Ovary (tissue), 9 donors: ENCODE measurements around the gene SCAPER. TPM values are rescaled to one million over a fixed set of nuclear protein-coding genes. Genes with fewer than 3 reads are reported as not detected.
"Not testable (repeated sequence)": the region's sequence is repeated elsewhere in the genome, so short reads cannot be mapped to it uniquely, and the experiment has no call there.

ENCODE experiments used
- DNase-seq, 5 donors: peaks; one replicate each; pipeline ENCODE4 v3.0.0-alpha.2; 2019 to 2020
- H3K27ac ChIP-seq, 2 donors: fragments of 200-600 bp; one replicate each; pipeline versions ENCODE4 v1.5.1 to v1.8.0; 2019 to 2022
- H3K27me3 ChIP-seq: fragments of 200-600 bp; one replicate; pipeline ENCODE4 v1.8.0; 2022
- H3K36me3 ChIP-seq: fragments of 200-600 bp; sonication (generic); one replicate; pipeline ENCODE4 v1.5.1; 2019
- H3K4me1 ChIP-seq: one replicate; pipeline ENCODE4 v1.8.1; 2013; ENCODE audit warnings: mild to moderate bottlenecking, moderate library complexity; ENCODE audit not compliant: insufficient read depth
- H3K4me3 ChIP-seq: fragments of 200-600 bp; sonication (generic); one replicate; pipeline ENCODE4 v1.5.1; 2017
- H3K9me3 ChIP-seq, 2 donors: fragments of 200-600 bp in 1 of 2; sonication (generic) in 1 of 2; one replicate each; pipeline versions ENCODE4 v1.5.1 to v1.8.1; 2013 to 2019; ENCODE audit warnings: mild to moderate bottlenecking in 1 of 2, moderate library complexity in 1 of 2
- CTCF ChIP-seq, 3 donors: fragments of 450-650 bp in 2 of 3; fragments of 200-600 bp in 1 of 3; IDR thresholded peaks; one replicate each; pipeline versions ENCODE4 v1.5.1 to v1.8.0; 2016 to 2022; ENCODE audit warnings: antibody characterized with exemption in 3 of 3, mild to moderate bottlenecking in 1 of 3
- EP300 ChIP-seq: sonication (generic); formaldehyde crosslinking; IDR thresholded peaks from one replicate; pipeline ENCODE4 v1.6.1; 2017; ENCODE audit warnings: antibody characterized with exemption
- POLR2A ChIP-seq: fragments of 450-650 bp; IDR thresholded peaks from one replicate; pipeline ENCODE4 v1.6.1; 2017; ENCODE audit warnings: antibody characterized with exemption, mild to moderate bottlenecking, moderate library complexity
- WGBS, 3 donors: extraction: QIAGEN DNeasy Blood & Tissue Kit in 1 of 3; methylation state at CpG; one replicate each; pipeline versions ENCODE4 v1.1.5 to v1.1.7; 2013 to 2017; 5-methylcytosine and 5-hydroxymethylcytosine counted together
- intact Hi-C, 4 donors: fragments of 100-400 bp; cut with DNase I; formaldehyde crosslinking; loops; one replicate each; pipeline versions ENCODE4 v1.11.0 to v1.15.1; 2022 to 2023
- polyA plus RNA-seq, 2 donors: library from polyadenylated mRNA; stranded (reverse); fragments of 200-250 nt in 1 of 2; fragments of 350-450 nt in 1 of 2; fragmentation: Illumina TruSeq in 1 of 2; extraction: RNeasy Lipid Tissue Mini Kit (QIAGEN cat#74804) in 1 of 2; gene quantifications; one replicate each; pipeline ENCODE4 v1.2.3, GENCODE V29; 2013 to 2014
- total RNA-seq, 7 donors: library from RNA; depleted of rRNA in 2 of 7; stranded (reverse); fragments of >200 nt in 2 of 7; fragmentation: NEBNext Ultra II Directional in 3 of 7; extraction: Animal tissue kit (Norgen Biotek cat#: 25700) in 3 of 7; gene quantifications; one replicate each; pipeline versions ENCODE4 v1.1.0 to v1.2.4, GENCODE V29; 2016 to 2023
- donor health status: DM: no; HTN: no; CAD: no; lungs with moderate emphysema.
- donor health status: DM: no; HTN: no; CAD: no.
- donor health status: Bipolar disorder and iron deficiency.
- donor health status: DM: yes; HTN: yes; CAD: no.
- donor health status: DM: no; HTN: no; CAD: no.
- donor health status: DM: yes; HTN: yes; CAD: no.

Gene SCAPER
- total and polyA plus RNA-seq, 9 donors: 13.7 to 45.8 (median 27.9) TPM

GRCh38 chr15:76823303-76823702 lies 81.8 kb downstream of the SCAPER start:
- H3K27me3 ChIP-seq: no peaks in the 10 kb centered on the region
- intact Hi-C loops: no loop called here
- H3K27ac ChIP-seq: no peak overlapping the region
- no peak for TF ChIP-seq POLR2A
- no peak for TF ChIP-seq EP300
- no peak for TF ChIP-seq CTCF (IDR thresholded peaks at IDR 0.05)
- peaks cover 0 to 3% of the 10 kb centered on the region in 2 donors for H3K9me3 ChIP-seq
- H3K4me1 ChIP-seq: no peaks in the 10 kb centered on the region
- 97 to 98% (median 97%) methylated on average over 2 of the region's 2 CpGs for WGBS, 3 donors
- H3K36me3 ChIP-seq: no peaks in the 10 kb centered on the region
- no peak for DNase-seq
- H3K4me3 ChIP-seq: no peak overlapping the region

GRCh38 chr15:76818926-76819325 lies 86.2 kb downstream of the SCAPER start:
- H3K4me3 ChIP-seq, H3K4me1 ChIP-seq, H3K27me3 ChIP-seq, DNase-seq, H3K36me3 ChIP-seq, H3K27ac ChIP-seq, intact Hi-C loops, H3K9me3 ChIP-seq: not testable (repeated sequence)
- WGBS, 3 donors: 92 to 99% (median 96%) methylated on average over 9 of the region's 9 CpGs

- Histone ChIP-seq H3K36me3 (no peaks in the 10 kb centered on the region), H3K4me1 (no peaks in the 10 kb centered on the region), H3K4me3 (no peak overlapping the region), H3K27me3 (no peaks in the 10 kb centered on the region), H3K9me3 (peaks cover 0 to 3% of the 10 kb centered on the region in 2 donors), H3K27ac (no peak overlapping the region)
- intact Hi-C loops: no loop called here
- TF ChIP-seq POLR2A (no peak), CTCF (IDR thresholded peaks at IDR 0.05) (no peak), EP300 (no peak)
- no peak for DNase-seq
- 96 to 99% (median 98%) methylated on average over 5 of the region's 5 CpGs for WGBS, 3 donors
These were observed 89.7 kb downstream of the SCAPER start for GRCh38 chr15:76815421-76815820.

- no peaks in the 10 kb centered on the region for H3K4me1 ChIP-seq
- intact Hi-C loops: no loop called here
- H3K27me3 ChIP-seq: no peaks in the 10 kb centered on the region
- H3K36me3 ChIP-seq: no peaks in the 10 kb centered on the region
- H3K9me3 ChIP-seq: no peaks in the 10 kb centered on the region
- no peak for TF ChIP-seq POLR2A
- no peak for TF ChIP-seq EP300
- TF ChIP-seq CTCF (IDR thresholded peaks at IDR 0.05): no peak
- H3K27ac ChIP-seq: no peak overlapping the region
- no peak for DNase-seq
- H3K4me3 ChIP-seq: no peak overlapping the region
- 95 to 98% (median 98%) methylated on average over 4 of the region's 4 CpGs for whole genome bisulfite sequencing, 3 donors
These were observed 92.8 kb downstream of the SCAPER start for GRCh38 chr15:76812381-76812780.

GRCh38 chr15:76809412-76810103 lies 95.6 kb downstream of the SCAPER start:
- Histone ChIP-seq H3K27ac (no peak overlapping the region), H3K9me3 (no peaks in the 10 kb centered on the region), H3K36me3 (no peaks in the 10 kb centered on the region), H3K4me3 (no peak overlapping the region), H3K4me1 (no peaks in the 10 kb centered on the region), H3K27me3 (no peaks in the 10 kb centered on the region)
- WGBS, 3 donors: 71 to 84% (median 77%) methylated on average over 3 of the region's 3 CpGs
- intact Hi-C loops: no loop called here
- DNase-seq: no peak
- TF ChIP-seq CTCF (IDR thresholded peaks at IDR 0.05) (no peak), EP300 (no peak), POLR2A (no peak)
